ENCODE measurements around the gene PLPP3. TPM values are rescaled to one million over a fixed set of nuclear protein-coding genes. Genes with fewer than 3 reads are reported as not detected.

The PLPP3 gene
- polyA plus RNA-seq, 3 donors, result 0.21 to 0.32 TPM; not detected in 1

DNA sequence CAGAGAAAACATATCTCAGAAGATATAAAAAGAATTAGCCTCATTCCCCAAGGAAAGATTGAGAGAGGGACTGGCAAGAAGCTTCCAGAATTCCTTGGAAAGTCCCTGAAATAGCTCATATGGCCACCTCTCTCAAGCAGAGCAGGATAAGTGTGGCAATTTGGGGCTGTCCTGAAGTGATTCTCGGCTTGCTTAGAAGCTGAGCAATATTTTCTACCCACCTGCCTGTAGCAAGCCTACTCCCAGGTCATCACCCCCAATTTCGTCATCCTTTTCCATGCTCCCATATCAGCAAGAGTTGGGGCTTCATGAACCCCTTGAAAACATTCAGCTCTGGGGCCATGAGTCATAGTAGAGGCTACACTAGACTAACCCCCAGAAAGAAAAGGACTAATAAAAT is 131.5 kb downstream of the PLPP3 start:
- intact Hi-C loops (cut with micrococcal nuclease), result no loop called here
- Histone ChIP-seq H3K4me1 (ENCODE audit: control insufficient read depth in 1 of 2, insufficient read depth in 2 of 2, low read length in 2 of 2) (peaks cover 15 to 25% of the 10 kb centered on the region in 2 donors), H3K27ac (ENCODE audit: low read depth in 1 of 2, low read length in 2 of 2) (no peak overlapping the region), H3K36me3 (replicated peaks in 1 of 2; ENCODE audit: control insufficient read depth in 1 of 2, insufficient read depth in 2 of 2, low read length in 2 of 2) (no peaks in the 10 kb centered on the region), H3K9me3 (replicated peaks in 1 of 2; ENCODE audit: control insufficient read depth in 1 of 2, insufficient read depth in 1 of 2, low read length in 2 of 2) (no peaks in the 10 kb centered on the region), H3K4me3 (replicated peaks in 1 of 3; ENCODE audit: low read depth in 2 of 3, low read length in 3 of 3) (no peak overlapping the region), H3K79me2 (ENCODE audit: insufficient read depth, low read length) (no peaks in the 10 kb centered on the region), H3K9ac (ENCODE audit: insufficient read depth, low read length, poor library complexity, severe bottlenecking) (no peak overlapping the region), H4K20me1 (ENCODE audit: insufficient read depth, low read length) (no peaks in the 10 kb centered on the region), H2AFZ (ENCODE audit: insufficient read depth, low read depth, low read length, poor library complexity, severe bottlenecking) (no peak overlapping the region), H3K4me2 (replicated peaks; ENCODE audit: extremely low read depth, low read length, poor library complexity, severe bottlenecking) (no peak overlapping the region), H3K27me3 (ENCODE audit: control insufficient read depth in 2 of 2, insufficient read depth in 2 of 2, low read length in 2 of 2) (no peaks in the 10 kb centered on the region)
- Mint-ChIP-seq H3K27ac (no peak overlapping the region), H3K4me1 (peaks cover 20% of the 10 kb centered on the region), H3K9me3 (no peaks in the 10 kb centered on the region), H3K27me3 (ENCODE audit: low read depth in 3 of 3) (peaks cover 0 to 5% (median 5%) of the 10 kb centered on the region in 3 donors), H3K4me3 (no peak overlapping the region), H3K36me3 (no peaks in the 10 kb centered on the region)
- WGBS (ENCODE audit: insufficient coverage), result 100% methylated on average over 1 of the region's 2 CpGs
- DNase-seq, result no peak
- TF ChIP-seq, protein P1, sequence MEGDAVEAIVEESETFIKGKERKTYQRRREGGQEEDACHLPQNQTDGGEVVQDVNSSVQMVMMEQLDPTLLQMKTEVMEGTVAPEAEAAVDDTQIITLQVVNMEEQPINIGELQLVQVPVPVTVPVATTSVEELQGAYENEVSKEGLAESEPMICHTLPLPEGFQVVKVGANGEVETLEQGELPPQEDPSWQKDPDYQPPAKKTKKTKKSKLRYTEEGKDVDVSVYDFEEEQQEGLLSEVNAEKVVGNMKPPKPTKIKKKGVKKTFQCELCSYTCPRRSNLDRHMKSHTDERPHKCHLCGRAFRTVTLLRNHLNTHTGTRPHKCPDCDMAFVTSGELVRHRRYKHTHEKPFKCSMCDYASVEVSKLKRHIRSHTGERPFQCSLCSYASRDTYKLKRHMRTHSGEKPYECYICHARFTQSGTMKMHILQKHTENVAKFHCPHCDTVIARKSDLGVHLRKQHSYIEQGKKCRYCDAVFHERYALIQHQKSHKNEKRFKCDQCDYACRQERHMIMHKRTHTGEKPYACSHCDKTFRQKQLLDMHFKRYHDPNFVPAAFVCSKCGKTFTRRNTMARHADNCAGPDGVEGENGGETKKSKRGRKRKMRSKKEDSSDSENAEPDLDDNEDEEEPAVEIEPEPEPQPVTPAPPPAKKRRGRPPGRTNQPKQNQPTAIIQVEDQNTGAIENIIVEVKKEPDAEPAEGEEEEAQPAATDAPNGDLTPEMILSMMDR (IDR thresholded peaks at IDR 0.05), result no peak

DNA sequence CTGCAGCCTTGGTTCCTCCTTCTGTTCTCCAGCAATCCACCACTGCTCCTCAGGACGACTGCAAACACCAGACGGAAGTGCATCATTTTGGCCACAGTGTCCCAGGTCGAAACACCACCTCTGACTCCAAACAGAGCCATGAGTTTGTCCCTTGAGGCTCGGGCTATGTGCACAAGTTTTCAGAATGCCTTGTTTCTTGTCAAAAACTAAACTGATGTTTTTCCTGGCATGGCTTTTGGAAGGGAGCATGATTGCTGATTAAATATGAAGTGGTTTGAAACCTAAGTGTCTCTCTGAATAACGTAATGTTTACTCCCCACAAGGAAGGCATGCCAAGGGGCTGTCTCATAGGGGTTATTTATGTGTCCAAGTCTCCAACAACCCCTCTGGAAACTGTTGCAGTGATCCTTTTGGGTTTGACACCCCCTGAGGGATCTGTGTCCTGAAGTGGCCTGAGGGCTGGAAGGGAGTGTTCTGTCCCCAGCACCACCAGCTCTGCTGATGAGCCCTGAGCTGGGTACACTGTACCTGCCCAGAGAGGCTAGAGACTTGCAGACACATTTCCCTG is 132.7 kb downstream of the PLPP3 start:
- H3K27ac ChIP-seq (ENCODE audit: low read depth in 1 of 2, low read length in 2 of 2), result no peak overlapping the region
- no peaks in the 10 kb centered on the region for H3K9me3 Mint-ChIP-seq
- intact Hi-C loops (cut with micrococcal nuclease), result no loop called here
- no peak for DNase-seq
- no peak overlapping the region for H3K9ac ChIP-seq (ENCODE audit: insufficient read depth, low read length, poor library complexity, severe bottlenecking)
- H2AFZ ChIP-seq (ENCODE audit: insufficient read depth, low read depth, low read length, poor library complexity, severe bottlenecking), result no peak overlapping the region
- TF ChIP-seq, protein P1 (IDR thresholded peaks at IDR 0.05), result no peak
- no peak overlapping the region for H3K4me3 ChIP-seq (replicated peaks in 1 of 3; ENCODE audit: low read depth in 2 of 3, low read length in 3 of 3)
- peaks cover 28% of the 10 kb centered on the region for H3K4me1 Mint-ChIP-seq
- 100% methylated on average over 2 of the region's 5 CpGs for WGBS (ENCODE audit: insufficient coverage)
- no peaks in the 10 kb centered on the region for H3K9me3 ChIP-seq (replicated peaks in 1 of 2; ENCODE audit: control insufficient read depth in 1 of 2, insufficient read depth in 1 of 2, low read length in 2 of 2)
- H3K27me3 Mint-ChIP-seq (ENCODE audit: low read depth in 3 of 3), result peaks cover 0 to 5% (median 4%) of the 10 kb centered on the region in 3 donors
- no peaks in the 10 kb centered on the region for H3K36me3 ChIP-seq (replicated peaks in 1 of 2; ENCODE audit: control insufficient read depth in 1 of 2, insufficient read depth in 2 of 2, low read length in 2 of 2)
- H3K27me3 ChIP-seq (ENCODE audit: control insufficient read depth in 2 of 2, insufficient read depth in 2 of 2, low read length in 2 of 2), result no peaks in the 10 kb centered on the region
- no peak overlapping the region for H3K4me2 ChIP-seq (replicated peaks; ENCODE audit: extremely low read depth, low read length, poor library complexity, severe bottlenecking)
- H3K79me2 ChIP-seq (ENCODE audit: insufficient read depth, low read length), result no peaks in the 10 kb centered on the region
- no peak overlapping the region for H3K27ac Mint-ChIP-seq
- no peaks in the 10 kb centered on the region for H3K36me3 Mint-ChIP-seq
- H3K4me1 ChIP-seq (ENCODE audit: control insufficient read depth in 1 of 2, insufficient read depth in 2 of 2, low read length in 2 of 2), result peaks cover 19 to 33% of the 10 kb centered on the region in 2 donors
- H3K4me3 Mint-ChIP-seq, result no peak overlapping the region
- no peaks in the 10 kb centered on the region for H4K20me1 ChIP-seq (ENCODE audit: insufficient read depth, low read length)
